GM18873 (cell line): Measurements from ENCODE around the gene HYCC2.
"Not testable (repeated sequence)": the region's sequence is repeated elsewhere in the genome, so short reads cannot be mapped to it uniquely, and the experiment has no call there.

Source experiments
- ATAC-seq: cut with Tn5 transposase; IDR thresholded peaks from one replicate; pipeline ENCODE4 v1.9.1; 2021; ENCODE audit warnings: mild to moderate bottlenecking, moderate library complexity, moderate number of reproducible peaks; ENCODE audit not compliant: unreplicated experiment, low FRiP score

HYCC2 gene

DNA sequence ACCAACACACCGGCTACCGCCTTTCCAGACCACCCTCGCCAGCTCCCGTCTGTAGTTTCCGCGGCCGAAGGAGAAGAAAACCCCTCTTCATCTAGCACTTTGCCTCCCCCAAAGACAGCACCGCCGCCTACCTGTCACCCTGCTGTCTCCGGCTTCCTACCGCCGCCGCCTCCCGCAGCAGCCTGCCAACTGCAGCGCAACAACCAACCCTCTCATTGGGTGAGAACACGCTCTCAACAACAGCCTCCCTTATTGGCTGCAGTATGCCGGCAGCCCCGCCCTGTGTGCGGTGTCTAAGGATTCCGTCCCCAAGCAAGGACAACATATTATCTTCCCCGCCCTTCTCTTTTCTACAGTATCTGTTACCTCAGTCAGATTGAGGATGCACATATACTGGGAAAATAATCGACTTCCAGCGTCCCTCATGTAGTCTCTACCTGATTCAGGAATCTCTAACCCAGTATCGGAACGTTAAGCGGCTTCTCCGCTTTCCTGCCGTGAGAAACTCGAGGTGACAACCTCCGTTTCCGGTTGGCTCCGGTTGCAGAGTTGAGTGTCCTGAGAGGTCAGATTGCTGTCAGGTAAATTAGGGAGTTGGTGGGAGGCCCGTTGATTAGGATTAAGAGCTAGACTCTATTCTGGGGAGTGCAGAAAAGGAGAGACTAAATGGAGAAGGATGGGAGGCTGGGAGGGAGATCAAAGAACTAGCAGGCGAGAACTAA is at the start of gene HYCC2, which contains the start of gene NDUFB3:
Gene HYCC2 (minus strand): TSS at position 193 of the 722 bp plus-strand sequence. CDS start 47,662 bp downstream, outside the sequence.
Gene NDUFB3 (plus strand): TSS at position 523 of the 722 bp plus-strand sequence. CDS start 6,882 bp downstream, outside the sequence.
- ATAC-seq: peak; percentile 98

DNA sequence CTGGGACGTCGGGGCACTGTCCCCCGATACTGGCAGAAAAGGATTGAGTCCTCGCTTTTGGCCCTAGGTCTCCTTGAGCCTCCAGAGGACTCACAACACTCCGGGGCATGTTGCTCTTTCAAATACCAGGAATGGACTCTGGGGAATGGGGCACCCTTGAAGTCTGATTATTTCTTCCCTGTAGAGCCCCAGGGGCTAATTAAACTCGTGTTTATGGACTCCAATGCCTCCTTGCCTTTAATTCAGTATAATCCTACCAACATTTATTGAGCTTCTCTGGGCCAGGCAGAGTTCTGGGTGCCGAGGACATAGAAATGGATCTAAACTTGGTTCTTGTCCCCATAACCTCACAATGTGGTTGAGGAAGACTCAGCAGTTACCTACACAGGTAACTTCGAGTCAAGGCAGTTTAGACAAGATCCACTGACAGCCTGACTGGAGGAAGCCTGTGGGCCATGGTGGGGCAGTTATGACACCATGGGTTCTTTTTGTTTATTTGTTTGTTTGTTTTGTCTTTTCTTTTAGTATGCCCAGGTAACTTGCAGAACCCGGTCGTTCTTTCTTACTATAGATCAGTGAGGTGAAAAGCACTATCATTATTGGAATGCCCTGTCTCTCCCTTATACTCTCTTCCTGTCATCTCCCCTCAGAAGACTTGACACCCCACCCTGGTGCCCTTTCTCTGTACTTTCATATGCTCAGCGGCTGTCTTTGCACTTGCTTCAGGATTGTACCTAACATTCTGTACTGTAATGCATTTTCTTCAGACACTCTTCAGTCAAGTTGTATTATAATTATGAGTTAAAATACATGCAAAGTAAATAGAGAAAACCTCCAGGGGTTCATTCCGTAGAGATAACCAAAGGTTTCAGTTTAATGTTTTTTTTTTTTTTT is 47.7 kb upstream of the HYCC2 start:
- ATAC-seq: no peak

DNA sequence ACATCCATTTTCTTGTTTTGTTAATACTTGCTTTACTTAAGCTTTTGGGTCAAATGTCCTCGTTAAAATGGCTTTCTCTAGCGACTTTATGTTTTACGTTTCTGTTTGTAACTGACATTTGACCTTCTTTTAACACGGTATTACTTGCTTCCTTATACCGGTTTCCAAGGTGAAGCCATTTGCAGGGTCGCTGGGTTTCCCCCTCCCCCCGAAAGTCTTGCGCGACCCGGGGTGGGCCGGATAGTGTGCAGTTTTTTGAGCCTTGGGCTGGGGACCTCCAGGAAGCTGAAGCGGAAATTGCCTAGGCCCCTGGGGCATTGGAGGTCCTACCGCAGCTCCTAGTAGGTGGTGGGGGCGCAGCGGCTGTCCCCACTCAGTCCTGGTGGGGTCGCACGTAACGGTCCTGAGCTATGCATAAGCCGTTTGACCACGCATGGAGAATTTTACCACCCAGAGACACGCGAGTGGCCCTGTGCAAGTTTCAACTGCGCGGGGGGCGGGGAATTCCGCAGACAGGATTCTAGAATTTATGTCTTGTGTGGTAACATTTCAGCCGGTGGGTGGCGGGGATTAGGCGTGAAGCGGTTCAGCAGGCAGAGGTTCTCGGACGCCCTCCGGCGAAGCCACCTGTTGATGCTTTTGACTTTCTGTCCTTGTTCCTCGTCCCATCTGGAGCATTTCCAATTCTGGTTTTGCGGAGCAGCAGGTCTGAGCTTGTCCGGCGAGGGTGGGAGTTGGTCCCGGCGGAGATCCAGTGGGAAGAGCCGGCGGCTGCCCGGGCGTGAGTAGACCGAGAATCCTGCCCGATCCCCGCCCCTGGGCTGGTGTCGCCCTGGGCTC is 46.9 kb upstream of the HYCC2 start:
- peak; percentile 43 for ATAC-seq

DNA sequence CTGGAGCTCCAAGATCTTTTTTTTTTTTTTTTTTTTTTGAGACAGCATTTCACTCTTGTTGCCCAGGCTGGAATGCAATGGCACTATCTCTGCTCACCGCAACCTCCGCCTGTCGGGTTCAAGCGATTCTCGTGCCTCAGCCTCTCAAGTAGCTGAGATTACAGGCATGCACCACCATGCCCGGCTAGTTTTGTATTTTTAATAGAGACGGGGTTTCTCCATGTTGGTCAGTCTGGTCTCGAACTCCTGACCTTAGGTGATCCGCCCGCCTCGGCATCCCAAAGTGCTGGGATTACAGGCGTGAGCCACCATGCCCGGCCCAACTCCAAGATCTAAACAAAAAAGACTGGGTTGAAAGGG is 46.2 kb upstream of the HYCC2 start:
- ATAC-seq: not testable (repeated sequence)

GRCh38 chr2:201116959-201117734 is 45.7 kb upstream of the HYCC2 start:
- peak; percentile 23 for ATAC-seq

- ATAC-seq: peak; percentile 29
Measured at GRCh38 chr2:201116115-201116958, 44.9 kb upstream of the HYCC2 start, which contains the start of gene CFLAR. Gene CFLAR (plus strand): TSS chr2:201116164. CDS start chr2:201129866, 13,702 bp downstream.

GRCh38 chr2:201114846-201115245 is 43.4 kb upstream of the HYCC2 start:
- no peak for ATAC-seq

DNA sequence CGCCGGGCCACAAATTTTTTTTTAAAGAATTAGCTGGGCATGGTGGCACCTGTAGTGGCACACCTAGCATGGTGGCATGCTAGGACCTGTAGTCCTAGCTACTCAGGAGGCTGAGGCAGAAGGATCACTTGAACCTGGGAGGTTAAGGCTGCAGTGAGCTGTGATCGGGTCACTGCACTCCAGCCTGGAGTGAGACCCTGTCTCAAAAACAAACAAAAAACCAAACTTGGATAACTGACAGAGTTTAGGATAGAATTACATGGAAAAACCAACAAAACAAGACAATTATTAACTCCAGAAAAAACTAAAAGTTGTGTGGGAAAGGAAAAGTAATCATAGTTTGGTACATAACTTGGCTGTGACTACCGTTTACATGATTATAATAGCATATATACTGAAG is 42.9 kb upstream of the HYCC2 start:
- no peak for ATAC-seq

- no peak for ATAC-seq
Measured at GRCh38 chr2:201111096-201111495, 39.6 kb upstream of the HYCC2 start.

- no peak for ATAC-seq
Measured at GRCh38 chr2:201110615-201111014, 39.1 kb upstream of the HYCC2 start.

DNA sequence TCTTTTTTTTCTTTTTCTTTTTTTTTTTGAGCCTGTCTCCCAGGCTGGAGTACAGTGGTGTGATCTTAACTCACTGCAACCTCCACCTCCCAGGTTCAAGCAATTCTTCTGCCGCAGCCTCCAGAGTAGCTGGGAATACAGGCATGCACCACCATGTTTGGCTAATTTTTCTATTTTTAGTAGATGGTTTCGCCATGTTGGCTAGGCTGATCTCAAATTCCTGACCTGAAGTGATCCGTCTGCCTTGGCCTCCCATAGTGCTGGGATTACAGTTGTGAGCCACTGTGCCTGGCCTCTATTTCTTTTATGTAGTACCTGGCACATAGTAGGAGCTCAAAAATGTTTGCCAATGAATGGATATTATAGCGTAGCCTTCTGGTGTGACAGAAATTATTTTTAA is 37.7 kb upstream of the HYCC2 start:
- no peak for ATAC-seq

- ATAC-seq: no peak
Measured at GRCh38 chr2:201108341-201108740, 36.9 kb upstream of the HYCC2 start.

- ATAC-seq: no peak
Measured at GRCh38 chr2:201107624-201108023, 36.2 kb upstream of the HYCC2 start.

GRCh38 chr2:201105759-201106158 is 34.3 kb upstream of the HYCC2 start:
- ATAC-seq: no peak

DNA sequence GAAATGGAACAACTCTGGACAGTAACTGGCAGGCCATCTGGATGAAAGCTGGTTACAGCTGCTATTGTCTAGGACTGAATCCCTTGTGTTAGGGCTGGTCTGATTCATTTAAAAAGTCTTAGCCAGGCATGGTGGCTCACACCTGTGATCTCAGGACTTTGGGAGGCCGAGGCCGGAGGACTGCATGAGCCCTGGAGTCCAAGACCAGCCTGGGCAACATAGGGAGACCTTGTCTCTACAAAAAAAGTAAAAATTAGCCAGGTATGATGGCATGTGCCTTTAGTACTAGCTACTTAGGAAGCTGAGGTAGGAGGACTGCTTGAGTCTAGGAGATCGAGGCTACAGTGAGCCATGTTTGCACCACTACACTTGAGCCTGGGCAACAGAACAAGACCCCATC is 29.0 kb upstream of the HYCC2 start:
- no peak for ATAC-seq

- no peak for ATAC-seq
Measured at GRCh38 chr2:201093573-201093972, 22.1 kb upstream of the HYCC2 start.

- no peak for ATAC-seq
Measured at GRCh38 chr2:201090574-201090973, 19.1 kb upstream of the HYCC2 start.

GRCh38 chr2:201084863-201085262 is 13.4 kb upstream of the HYCC2 start:
- ATAC-seq: no peak

DNA sequence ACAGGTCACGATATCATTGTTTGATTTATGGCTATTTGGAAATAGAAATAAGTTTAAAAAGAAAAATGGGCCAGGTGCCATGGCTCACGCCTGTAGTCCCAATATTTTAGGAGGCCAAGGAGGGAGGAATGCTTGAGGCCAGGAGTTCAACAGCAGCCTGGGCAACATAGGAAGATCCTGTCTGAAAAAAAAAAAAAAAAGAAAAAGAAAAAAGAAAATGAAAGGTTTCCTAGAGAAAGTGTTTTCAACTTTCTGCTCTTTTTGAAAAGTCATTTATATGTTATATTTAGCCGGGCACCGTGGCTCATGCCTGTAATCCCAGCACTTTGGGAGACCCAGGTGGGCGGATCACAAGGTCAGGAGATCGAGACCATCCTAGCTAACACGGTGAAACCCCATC is 3.5 kb upstream of the HYCC2 start:
- no peak for ATAC-seq
